SK-N-SH (cell line): ENCODE data around the gene GPR132. TPM values are rescaled to one million over a fixed set of nuclear protein-coding genes. Genes with fewer than 3 reads are reported as not detected.

Experiments
- CTCF ChIA-PET: fragments of 300-600, 350-600 bp; formaldehyde crosslinking; extraction: SDS; loops from one replicate; lab custom pipeline; 2021; lab: Yijun Ruan, JAX
- POLR2A ChIA-PET: fragments of 350-600 bp; sonication (Branson Sonifier 250); formaldehyde crosslinking; extraction: SDS; loops from one replicate; lab custom pipeline; 2020; ENCODE audit warnings: antibody characterized with exemption, inconsistent platforms; lab: Yijun Ruan, JAX
- DNase-seq: peaks from one replicate; pipeline ENCODE4 v3.0.0; 2012
- H2AFZ ChIP-seq: fragments of 200-600 bp; sonication (generic); 2 replicates; pipeline ENCODE4 v1.8.1; 2016; ENCODE audit warnings: antibody characterized with exemption, mild to moderate bottlenecking, low read depth
- H3F3A ChIP-seq: fragments of 200-600 bp; sonication (generic); replicated peaks from 2 replicates; pipeline ENCODE3; 2016; ENCODE audit warnings: antibody characterized with exemption, mild to moderate bottlenecking; ENCODE audit not compliant: insufficient read depth
- H3K27ac ChIP-seq, 2 experiments: fragments of 200-500 bp in 1 of 2; fragments of 200-600 bp in 1 of 2; sonication (Bioruptor generic) in 1 of 2; sonication (generic), shearing (Covaris generic) in 1 of 2; 2 replicates each; pipeline versions ENCODE4 v1.5.1 to v1.6.1; 2014 to 2016; ENCODE audit warnings: low read depth in 2 of 2, inconsistent platforms in 1 of 2, low read length in 1 of 2, mild to moderate bottlenecking in 1 of 2, mixed read lengths in 1 of 2
- H3K27me3 ChIP-seq: fragments of 200-600 bp; sonication (generic), shearing (Covaris generic); 2 replicates; pipeline ENCODE4 v1.6.1; 2016; ENCODE audit warnings: mixed run types; ENCODE audit not compliant: insufficient read depth
- H3K36me3 ChIP-seq, 2 experiments: fragments of 200-500 bp in 1 of 2; fragments of 200-600 bp in 1 of 2; sonication (Bioruptor generic) in 1 of 2; sonication (generic) in 1 of 2; replicated peaks in 1 of 2; 2 replicates each; pipeline versions ENCODE3 to v1.5.1; 2014 to 2016; ENCODE audit warnings: low read length in 1 of 2, mild to moderate bottlenecking in 1 of 2; ENCODE audit not compliant: insufficient read depth in 2 of 2, control insufficient read depth in 1 of 2
- H3K4me1 ChIP-seq, 2 experiments: fragments of 200-500 bp in 1 of 2; fragments of 200-600 bp in 1 of 2; sonication (Bioruptor generic) in 1 of 2; sonication (generic), shearing (Covaris generic) in 1 of 2; 2 replicates each; pipeline versions ENCODE4 v1.5.1 to v1.6.1; 2014 to 2016; ENCODE audit warnings: low read depth in 1 of 2, low read length in 1 of 2, mixed run types in 1 of 2; ENCODE audit not compliant: insufficient read depth in 2 of 2, control insufficient read depth in 1 of 2
- H3K4me2 ChIP-seq: fragments of 200-600 bp; sonication (generic), shearing (Covaris generic); 2 replicates; pipeline ENCODE4 v1.6.1; 2017; ENCODE audit warnings: mixed run types
- H3K4me3 ChIP-seq, 2 experiments: fragments of 200-500 bp in 1 of 2; fragments of 200-600 bp in 1 of 2; sonication (Bioruptor generic) in 1 of 2; sonication (generic), shearing (Covaris generic) in 1 of 2; 2 replicates each; pipeline versions ENCODE4 v1.5.1 to v1.8.1; 2014 to 2016; ENCODE audit warnings: low read depth in 2 of 2, inconsistent platforms in 1 of 2, low read length in 1 of 2, mild to moderate bottlenecking in 1 of 2, mixed read lengths in 1 of 2, moderate library complexity in 1 of 2
- H3K79me2 ChIP-seq: fragments of 200-600 bp; sonication (generic); 2 replicates; pipeline ENCODE4 v1.8.1; 2017; ENCODE audit warnings: mild to moderate bottlenecking; ENCODE audit not compliant: insufficient read depth
- H3K9ac ChIP-seq: fragments of 200-600 bp; sonication (generic); 2 replicates; pipeline ENCODE4 v1.6.1; 2017; ENCODE audit warnings: mixed run types
- H3K9me2 ChIP-seq: fragments of 200-600 bp; sonication (generic); 2 replicates; pipeline ENCODE4 v1.6.1; 2017; ENCODE audit warnings: mixed run types
- H3K9me3 ChIP-seq: fragments of 200-600 bp; sonication (generic); 2 replicates; pipeline ENCODE4 v1.6.1; 2017; ENCODE audit warnings: mixed run types, mild to moderate bottlenecking, moderate library complexity
- H4K20me1 ChIP-seq: fragments of 200-600 bp; sonication (generic); 2 replicates; pipeline ENCODE4 v1.6.1; 2017; ENCODE audit warnings: mild to moderate bottlenecking, mixed run types; ENCODE audit not compliant: insufficient read depth
- CHD2 ChIP-seq: fragments of 150-350 bp; IDR thresholded peaks from 2 replicates; pipeline ENCODE4 v1.6.1; 2018; ENCODE audit warnings: low read length; ENCODE audit not compliant: partially characterized antibody
- CTCF ChIP-seq: fragments of 200-600 bp; sonication (generic); IDR thresholded peaks from 2 replicates; pipeline ENCODE4 v1.6.1; 2017; ENCODE audit warnings: antibody characterized with exemption, mild to moderate bottlenecking, moderate library complexity
- EP300 ChIP-seq, 2 experiments: IDR thresholded peaks; 2 replicates each; pipeline versions ENCODE4 v1.4.0 to v1.6.1; 2012; ENCODE audit warnings: borderline replicate concordance in 1 of 2, low read depth in 1 of 2, low read length in 1 of 2
- EZH2phosphoT487 ChIP-seq: fragments of 200-600 bp; sonication (generic); IDR thresholded peaks from 2 replicates; pipeline ENCODE4 v1.6.1; 2017; ENCODE audit warnings: low read depth, mixed run types, mild to moderate bottlenecking, antibody characterized with exemption, moderate library complexity, borderline replicate concordance
- FOXM1 ChIP-seq: IDR thresholded peaks from 2 replicates; pipeline ENCODE4 v1.4.0; 2012; ENCODE audit warnings: low read depth, mild to moderate bottlenecking
- MAX ChIP-seq: IDR thresholded peaks from 2 replicates; pipeline ENCODE4 v1.4.0; 2012; ENCODE audit warnings: low read depth
- MXI1 ChIP-seq: IDR thresholded peaks from 2 replicates; pipeline ENCODE4 v1.6.1; 2012; ENCODE audit warnings: mild to moderate bottlenecking, low read depth, low read length, improper control_type of control experiment
- NFIC ChIP-seq: IDR thresholded peaks from 2 replicates; pipeline ENCODE4 v1.4.0; 2012; ENCODE audit warnings: borderline replicate concordance
- PBX3 ChIP-seq: IDR thresholded peaks from 2 replicates; pipeline ENCODE4; 2012
- POLR2AphosphoS5 ChIP-seq: IDR thresholded peaks from 2 replicates; pipeline ENCODE4 v1.6.1; 2012; ENCODE audit warnings: low read depth, low read length
- RAD21 ChIP-seq: IDR thresholded peaks from 2 replicates; pipeline ENCODE4 v1.6.1; 2012; ENCODE audit warnings: mild to moderate bottlenecking, low read length
- RCOR1 ChIP-seq: fragments of 150-350 bp; IDR thresholded peaks from 2 replicates; pipeline ENCODE4 v1.6.1; 2017; ENCODE audit warnings: antibody characterized with exemption, low read length
- REST ChIP-seq: IDR thresholded peaks from 2 replicates; pipeline ENCODE4 v1.6.1; 2012; ENCODE audit warnings: mild to moderate bottlenecking, low read depth, low read length, moderate library complexity
- RFX5 ChIP-seq: IDR thresholded peaks from 2 replicates; pipeline ENCODE4 v1.6.1; 2012; ENCODE audit warnings: mild to moderate bottlenecking, improper control_type of control experiment, low read length
- RXRA ChIP-seq: IDR thresholded peaks from 2 replicates; pipeline ENCODE4 v1.4.0; 2012; ENCODE audit warnings: low read depth, mild to moderate bottlenecking, borderline replicate concordance
- TCF12 ChIP-seq: IDR thresholded peaks from 2 replicates; pipeline ENCODE4 v1.4.0; 2012
- TEAD4 ChIP-seq: IDR thresholded peaks from 2 replicates; pipeline ENCODE4 v1.4.0; 2012; ENCODE audit warnings: mild to moderate bottlenecking, borderline replicate concordance; ENCODE audit not compliant: insufficient read depth
- YY1 ChIP-seq: IDR thresholded peaks from 2 replicates; pipeline ENCODE4 v1.4.0; 2012; ENCODE audit warnings: low read depth, mild to moderate bottlenecking
- ZBTB33 ChIP-seq: IDR thresholded peaks from 2 replicates; pipeline ENCODE4 v1.4.0; 2012; ENCODE audit warnings: low read depth, borderline replicate concordance
- WGBS: methylation state at CpG from one replicate; pipeline ENCODE4 v1.1.6; 2017; ENCODE audit warnings: low lambda C conversion rate; 5-methylcytosine and 5-hydroxymethylcytosine counted together
- polyA plus RNA-seq, 3 experiments: library from polyadenylated mRNA; depleted of rRNA; stranded (reverse); fragments of >200 nt; gene quantifications; 2 replicates each; pipeline ENCODE4 v1.2.3, GENCODE V29; 2012

GPR132 gene
- polyA plus RNA-seq, 1 of the 3 experiments (the other 2 are of a cell fraction): not detected

GRCh38 chr14:105060751-105061427, 4.3 kb downstream of the GPR132 start (continued):
- TF ChIP-seq FOXM1: no peak

- CTCF ChIA-PET: interaction anchor here (1.0 to 9.5 kb wide), 5 partner anchors 11 to 93 kb away, joined by 3 to 81 read pairs (median 4); no protein-coding TSS in a partner anchor
- no peak overlapping the region for H3K27ac ChIP-seq
Measured at GRCh38 chr14:105059925-105060565, 5.2 kb downstream of the GPR132 start.

More at GRCh38 chr14:105059925-105060565, 5.2 kb downstream of the GPR132 start:
- no peaks in the 10 kb centered on the region for H3F3A ChIP-seq
- H3K4me1 ChIP-seq: no peaks in the 10 kb centered on the region; a peak in 1 of 4 replicates
- DNase-seq: no peak
- H3K79me2 ChIP-seq: no peaks in the 10 kb centered on the region
- H3K4me2 ChIP-seq: no peak overlapping the region
- H3K9me2 ChIP-seq: no peaks in the 10 kb centered on the region
- H2AFZ ChIP-seq: no peak overlapping the region
- no peak overlapping the region for H3K9ac ChIP-seq
- no peaks in the 10 kb centered on the region for H3K9me3 ChIP-seq
- H3K36me3 ChIP-seq: no peaks in the 10 kb centered on the region
- WGBS: 77% methylated on average over 13 of the region's 16 CpGs
- H3K4me3 ChIP-seq: no peak overlapping the region
- POLR2A ChIA-PET: no interaction called here
- H4K20me1 ChIP-seq: no peaks in the 10 kb centered on the region
- no peaks in the 10 kb centered on the region for H3K27me3 ChIP-seq
- TF ChIP-seq TCF12 (no peak), EP300 (IDR thresholded peaks at IDR 0.05; ENCODE audit: borderline replicate concordance in 1 of 2, low read depth in 1 of 2, low read length in 1 of 2) (no peak), MAX (no peak), RCOR1 (no peak), REST (no peak), CTCF (no peak), POLR2AphosphoS5 (no peak), ZBTB33 (no peak), YY1 (no peak), RAD21 (no peak), RXRA (no peak), MXI1 (no peak), EZH2phosphoT487 (no peak), NFIC (no peak), RFX5 (no peak), TEAD4 (no peak), CHD2 (no peak), PBX3 (no peak)
